SK-N-SH treated with all-trans-retinoic acid at 6 μM for 48 hours (cell line): ENCODE data around the gene CANT1.
A peak's percentile ranks its signal among the peaks of the same experiment; 100 is the strongest.

Experiments used
- ATAC-seq: fragments of 200-7000 bp; cut with Tn5 transposase; 3 replicates; pipeline ENCODE4 v1.9.1; 2020; ENCODE audit warnings: mild to moderate bottlenecking, moderate library complexity
- ARNTL ChIP-seq: fragments of 450-650 bp; formaldehyde crosslinking; IDR thresholded peaks from 2 replicates; pipeline ENCODE4 v1.5.0; 2020; ENCODE audit warnings: low read depth, mild to moderate bottlenecking, moderate library complexity, borderline replicate concordance
- BACH2 ChIP-seq: fragments of 250-450 bp; sonication (Bioruptor Pico); IDR thresholded peaks from 2 replicates; pipeline ENCODE4 v1.9.0; 2021; ENCODE audit warnings: mild to moderate bottlenecking, borderline replicate concordance
- CSDC2 ChIP-seq: fragments of 250-450 bp; sonication (Bioruptor Pico); IDR thresholded peaks from 2 replicates; pipeline ENCODE4 v1.5.0; 2020; ENCODE audit warnings: mild to moderate bottlenecking, moderate library complexity
- CSRNP3 ChIP-seq: fragments of 250-450 bp; sonication (Bioruptor Pico); IDR thresholded peaks from 2 replicates; pipeline ENCODE4 v1.5.1; 2021; ENCODE audit warnings: mild to moderate bottlenecking, moderate library complexity
- ESRRG ChIP-seq: fragments of 250-450 bp; sonication (Bioruptor Pico); IDR thresholded peaks from 2 replicates; pipeline ENCODE4 v1.6.1; 2021; ENCODE audit warnings: mild to moderate bottlenecking
- GLIS3 ChIP-seq: fragments of 250-450 bp; sonication (Bioruptor Pico); IDR thresholded peaks from 2 replicates; pipeline ENCODE4 v1.5.0; 2020; ENCODE audit warnings: mild to moderate bottlenecking, moderate library complexity
- ISL1 ChIP-seq: fragments of 250-450 bp; sonication (Bioruptor Pico); IDR thresholded peaks from 2 replicates; pipeline ENCODE4 v2.1.2; 2022; ENCODE audit warnings: mild to moderate bottlenecking, moderate library complexity
- OSR1 ChIP-seq: fragments of 250-450 bp; sonication (Bioruptor Pico); IDR thresholded peaks from 2 replicates; pipeline ENCODE4 v1.8.0; 2022; ENCODE audit warnings: moderate library complexity, mild to moderate bottlenecking, inconsistent platforms
- POU6F1 ChIP-seq: fragments of 250-450 bp; sonication (Bioruptor Pico); IDR thresholded peaks from 2 replicates; pipeline ENCODE4 v1.8.0; 2021; ENCODE audit warnings: low read depth, mild to moderate bottlenecking, moderate library complexity, borderline replicate concordance
- PPARA ChIP-seq: fragments of 250-450 bp; sonication (Bioruptor Pico); IDR thresholded peaks from 2 replicates; pipeline ENCODE4 v1.5.0; 2020; ENCODE audit warnings: mild to moderate bottlenecking, borderline replicate concordance
- RARB ChIP-seq: fragments of 250-450 bp; sonication (Bioruptor Pico); IDR thresholded peaks from 2 replicates; pipeline ENCODE4 v1.8.0; 2021; ENCODE audit warnings: mild to moderate bottlenecking, moderate library complexity
- SNAI2 ChIP-seq: fragments of 250-450 bp; sonication (Bioruptor Pico); IDR thresholded peaks from 2 replicates; pipeline ENCODE4 v1.5.0; 2020; ENCODE audit warnings: mild to moderate bottlenecking, moderate library complexity
- ZC3H10 ChIP-seq: fragments of 250-450 bp; sonication (Bioruptor Pico); IDR thresholded peaks from 2 replicates; pipeline ENCODE4 v1.5.1; 2021; ENCODE audit warnings: mild to moderate bottlenecking, moderate library complexity
- ZFP3 ChIP-seq: fragments of 250-450 bp; sonication (Bioruptor Pico); IDR thresholded peaks from 2 replicates; pipeline ENCODE4 v1.5.0; 2020; ENCODE audit warnings: mild to moderate bottlenecking, moderate library complexity
- ZFP30 ChIP-seq: fragments of 450-650 bp; formaldehyde crosslinking; IDR thresholded peaks from 2 replicates; pipeline ENCODE4 v1.5.0; 2022; ENCODE audit warnings: mild to moderate bottlenecking, moderate library complexity
- ZNF565 ChIP-seq: fragments of 450-650 bp; formaldehyde crosslinking; conservative IDR thresholded peaks from 2 replicates; pipeline ENCODE4 v1.5.0; 2020; ENCODE audit warnings: low read depth, mild to moderate bottlenecking, moderate library complexity
- ZNF70 ChIP-seq: fragments of 450-650 bp; formaldehyde crosslinking; IDR thresholded peaks from 2 replicates; pipeline ENCODE4 v1.5.0; 2020; ENCODE audit warnings: mild to moderate bottlenecking, moderate library complexity
- ZNF8 ChIP-seq: fragments of 450-650 bp; formaldehyde crosslinking; IDR thresholded peaks from 2 replicates; pipeline ENCODE4 v1.5.0; 2020; ENCODE audit warnings: mild to moderate bottlenecking, moderate library complexity
- TF ChIP-seq, protein P1 (sequence below): fragments of 250-450 bp; sonication (Bioruptor Pico); IDR thresholded peaks from 2 replicates; pipeline ENCODE4 v1.5.0; 2020; ENCODE audit warnings: mild to moderate bottlenecking, moderate library complexity
- TF ChIP-seq, protein P2 (sequence below): fragments of 250-450 bp; sonication (Bioruptor Pico); IDR thresholded peaks from 2 replicates; pipeline ENCODE4 v1.8.0; 2020; ENCODE audit warnings: mild to moderate bottlenecking, moderate library complexity, borderline replicate concordance

Gene CANT1

GRCh38 chr17:78993981-78994671 lies 15.4 kb downstream of the CANT1 start (continued):
- TF ChIP-seq, protein P1, sequence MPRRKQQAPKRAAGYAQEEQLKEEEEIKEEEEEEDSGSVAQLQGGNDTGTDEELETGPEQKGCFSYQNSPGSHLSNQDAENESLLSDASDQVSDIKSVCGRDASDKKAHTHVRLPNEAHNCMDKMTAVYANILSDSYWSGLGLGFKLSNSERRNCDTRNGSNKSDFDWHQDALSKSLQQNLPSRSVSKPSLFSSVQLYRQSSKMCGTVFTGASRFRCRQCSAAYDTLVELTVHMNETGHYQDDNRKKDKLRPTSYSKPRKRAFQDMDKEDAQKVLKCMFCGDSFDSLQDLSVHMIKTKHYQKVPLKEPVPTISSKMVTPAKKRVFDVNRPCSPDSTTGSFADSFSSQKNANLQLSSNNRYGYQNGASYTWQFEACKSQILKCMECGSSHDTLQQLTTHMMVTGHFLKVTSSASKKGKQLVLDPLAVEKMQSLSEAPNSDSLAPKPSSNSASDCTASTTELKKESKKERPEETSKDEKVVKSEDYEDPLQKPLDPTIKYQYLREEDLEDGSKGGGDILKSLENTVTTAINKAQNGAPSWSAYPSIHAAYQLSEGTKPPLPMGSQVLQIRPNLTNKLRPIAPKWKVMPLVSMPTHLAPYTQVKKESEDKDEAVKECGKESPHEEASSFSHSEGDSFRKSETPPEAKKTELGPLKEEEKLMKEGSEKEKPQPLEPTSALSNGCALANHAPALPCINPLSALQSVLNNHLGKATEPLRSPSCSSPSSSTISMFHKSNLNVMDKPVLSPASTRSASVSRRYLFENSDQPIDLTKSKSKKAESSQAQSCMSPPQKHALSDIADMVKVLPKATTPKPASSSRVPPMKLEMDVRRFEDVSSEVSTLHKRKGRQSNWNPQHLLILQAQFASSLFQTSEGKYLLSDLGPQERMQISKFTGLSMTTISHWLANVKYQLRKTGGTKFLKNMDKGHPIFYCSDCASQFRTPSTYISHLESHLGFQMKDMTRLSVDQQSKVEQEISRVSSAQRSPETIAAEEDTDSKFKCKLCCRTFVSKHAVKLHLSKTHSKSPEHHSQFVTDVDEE (CRISPR knock-in tag), result no peak

- no peak for TF ChIP-seq BACH2 (CRISPR knock-in tag)
- no peak for TF ChIP-seq ZC3H10
- TF ChIP-seq SNAI2 (CRISPR knock-in tag), result no peak
- no peak for TF ChIP-seq CSRNP3 (CRISPR knock-in tag)
- no peak for TF ChIP-seq CSDC2 (CRISPR knock-in tag)
- TF ChIP-seq PPARA, result no peak
- no peak for TF ChIP-seq GLIS3 (CRISPR knock-in tag)
- TF ChIP-seq, protein P2, sequence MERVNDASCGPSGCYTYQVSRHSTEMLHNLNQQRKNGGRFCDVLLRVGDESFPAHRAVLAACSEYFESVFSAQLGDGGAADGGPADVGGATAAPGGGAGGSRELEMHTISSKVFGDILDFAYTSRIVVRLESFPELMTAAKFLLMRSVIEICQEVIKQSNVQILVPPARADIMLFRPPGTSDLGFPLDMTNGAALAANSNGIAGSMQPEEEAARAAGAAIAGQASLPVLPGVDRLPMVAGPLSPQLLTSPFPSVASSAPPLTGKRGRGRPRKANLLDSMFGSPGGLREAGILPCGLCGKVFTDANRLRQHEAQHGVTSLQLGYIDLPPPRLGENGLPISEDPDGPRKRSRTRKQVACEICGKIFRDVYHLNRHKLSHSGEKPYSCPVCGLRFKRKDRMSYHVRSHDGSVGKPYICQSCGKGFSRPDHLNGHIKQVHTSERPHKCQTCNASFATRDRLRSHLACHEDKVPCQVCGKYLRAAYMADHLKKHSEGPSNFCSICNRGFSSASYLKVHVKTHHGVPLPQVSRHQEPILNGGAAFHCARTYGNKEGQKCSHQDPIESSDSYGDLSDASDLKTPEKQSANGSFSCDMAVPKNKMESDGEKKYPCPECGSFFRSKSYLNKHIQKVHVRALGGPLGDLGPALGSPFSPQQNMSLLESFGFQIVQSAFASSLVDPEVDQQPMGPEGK (CRISPR knock-in tag), result no peak
- TF ChIP-seq, protein P1 (CRISPR knock-in tag), result no peak
- TF ChIP-seq OSR1, result no peak
- TF ChIP-seq RARB (CRISPR knock-in tag), result no peak
- TF ChIP-seq ZNF565, result no peak
- TF ChIP-seq ZFP3 (CRISPR knock-in tag), result no peak
- no peak for TF ChIP-seq POU6F1
- no peak for TF ChIP-seq ZFP30
- TF ChIP-seq ZNF70 (CRISPR knock-in tag), result no peak
- ATAC-seq, result peak; percentile 89
Measured at GRCh38 chr17:78993241-78993956, 16.2 kb downstream of the CANT1 start.

DNA sequence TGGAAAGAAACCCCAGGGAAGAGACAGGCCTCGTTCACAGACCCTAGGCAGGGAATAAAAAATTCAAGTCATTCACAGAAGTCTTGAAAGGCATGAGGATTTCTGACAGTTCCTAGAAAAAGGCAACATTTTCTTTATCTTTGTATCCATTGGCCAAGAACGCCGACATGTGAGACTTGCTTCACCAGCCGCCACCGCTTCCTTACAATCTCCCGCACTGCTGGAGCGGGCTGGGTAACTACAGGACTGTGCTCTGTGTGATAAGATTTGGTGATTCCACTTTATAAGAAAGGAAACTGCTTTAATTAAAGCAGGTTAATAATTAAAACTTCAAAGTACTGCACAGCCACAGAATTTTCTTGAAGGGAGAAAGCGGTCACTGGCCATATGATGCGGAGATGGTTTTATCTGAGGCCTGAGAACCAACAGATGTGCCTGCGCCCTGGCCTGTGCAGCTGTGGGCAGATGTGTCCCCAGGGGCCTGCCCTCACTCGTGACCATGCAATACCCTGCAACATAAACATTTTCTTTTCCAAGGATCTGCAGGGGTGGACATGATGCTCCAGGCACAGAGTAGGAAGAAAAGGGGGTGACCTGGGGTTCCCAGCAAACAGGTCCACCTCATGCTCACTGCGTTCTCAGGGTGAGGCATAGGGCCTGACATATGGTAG lies 16.9 kb downstream of the CANT1 start:
- ATAC-seq, result peak; percentile 5; the same call in 2 of the 3 replicates
- TF ChIP-seq CSDC2 (CRISPR knock-in tag) (no peak), POU6F1 (no peak), ARNTL (CRISPR knock-in tag) (no peak), ZFP30 (no peak), ISL1 (CRISPR knock-in tag) (no peak), ZFP3 (CRISPR knock-in tag) (no peak), PPARA (no peak), ESRRG (CRISPR knock-in tag) (no peak), ZC3H10 (no peak), ZNF8 (CRISPR knock-in tag) (no peak)
- TF ChIP-seq, protein P2 (CRISPR knock-in tag), result no peak
- TF ChIP-seq, all 23 proteins: peak for 0
